ENCODE measurements around the gene PDHA1.
A peak's percentile ranks its signal among the peaks of the same experiment; 100 is the strongest.

DNA sequence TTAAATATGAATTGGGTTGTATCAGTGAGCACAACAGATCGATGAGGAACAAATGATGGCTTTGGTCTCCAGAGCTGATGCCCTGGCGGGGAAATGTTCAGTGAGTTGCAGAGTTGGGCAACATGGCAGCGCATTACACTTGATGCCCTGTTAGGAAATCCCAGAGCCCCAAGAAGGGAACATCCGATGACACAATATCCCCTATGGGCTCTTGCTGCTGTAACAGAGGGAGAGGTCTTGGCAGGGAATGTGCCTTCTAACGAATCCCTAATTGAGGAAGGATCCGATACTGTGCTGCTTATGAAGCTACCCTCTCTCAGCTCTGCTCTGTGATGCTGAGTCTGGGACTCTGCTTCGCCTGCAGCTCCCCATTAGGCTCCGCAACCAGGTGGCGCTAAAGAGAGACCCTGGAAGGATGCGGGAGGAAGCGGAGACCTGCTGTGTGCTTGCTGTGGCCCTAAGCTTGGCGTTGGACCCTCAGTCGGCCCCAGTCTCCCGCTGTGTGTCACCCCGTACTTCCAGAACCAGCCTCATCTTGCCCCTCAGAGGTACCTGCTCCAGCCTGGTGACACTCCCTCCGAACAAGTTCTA, 38.9 kb downstream of the PDHA1 start:
- TF ChIP-seq, protein P1, sequence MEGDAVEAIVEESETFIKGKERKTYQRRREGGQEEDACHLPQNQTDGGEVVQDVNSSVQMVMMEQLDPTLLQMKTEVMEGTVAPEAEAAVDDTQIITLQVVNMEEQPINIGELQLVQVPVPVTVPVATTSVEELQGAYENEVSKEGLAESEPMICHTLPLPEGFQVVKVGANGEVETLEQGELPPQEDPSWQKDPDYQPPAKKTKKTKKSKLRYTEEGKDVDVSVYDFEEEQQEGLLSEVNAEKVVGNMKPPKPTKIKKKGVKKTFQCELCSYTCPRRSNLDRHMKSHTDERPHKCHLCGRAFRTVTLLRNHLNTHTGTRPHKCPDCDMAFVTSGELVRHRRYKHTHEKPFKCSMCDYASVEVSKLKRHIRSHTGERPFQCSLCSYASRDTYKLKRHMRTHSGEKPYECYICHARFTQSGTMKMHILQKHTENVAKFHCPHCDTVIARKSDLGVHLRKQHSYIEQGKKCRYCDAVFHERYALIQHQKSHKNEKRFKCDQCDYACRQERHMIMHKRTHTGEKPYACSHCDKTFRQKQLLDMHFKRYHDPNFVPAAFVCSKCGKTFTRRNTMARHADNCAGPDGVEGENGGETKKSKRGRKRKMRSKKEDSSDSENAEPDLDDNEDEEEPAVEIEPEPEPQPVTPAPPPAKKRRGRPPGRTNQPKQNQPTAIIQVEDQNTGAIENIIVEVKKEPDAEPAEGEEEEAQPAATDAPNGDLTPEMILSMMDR (IDR thresholded peaks at IDR 0.05; ENCODE audit: poor library complexity): peak; percentile 30
- TF ChIP-seq EZH2 (IDR thresholded peaks at IDR 0.05; ENCODE audit: borderline replicate concordance) (no peak), EZH2phosphoT487 (IDR thresholded peaks at IDR 0.05; ENCODE audit: low read depth, severe bottlenecking, unreplicated experiment) (no peak)

Data from hepatocyte (in vitro differentiated cells).